Measurements from ENCODE around the gene AMMECR1L.
"Not testable (repeated sequence)": the region's sequence is repeated elsewhere in the genome, so short reads cannot be mapped to it uniquely, and the experiment has no call there.

AMMECR1L gene

GRCh38 chr2:127886593-127886935, 808 bp upstream of the AMMECR1L start:
- not testable (repeated sequence) for DNase-seq

- peak; percentile 54 for DNase-seq
Observed at GRCh38 chr2:127884861-127885740, 655 bp downstream of the AMMECR1L start.

- no peak for DNase-seq
Observed at GRCh38 chr2:127884436-127884835, 1.3 kb downstream of the AMMECR1L start.

- DNase-seq: no peak
Observed at GRCh38 chr2:127879899-127880298, 5.9 kb downstream of the AMMECR1L start.

- DNase-seq: no peak
Observed at GRCh38 chr2:127877626-127878025, 8.1 kb downstream of the AMMECR1L start.

- no peak for DNase-seq
Observed at GRCh38 chr2:127877136-127877535, 8.6 kb downstream of the AMMECR1L start.

GRCh38 chr2:127874378-127875269, 11.1 kb downstream of the AMMECR1L start:
- peak; percentile 11 for DNase-seq

- DNase-seq: no peak
Observed at GRCh38 chr2:127873707-127874303, 12.0 kb downstream of the AMMECR1L start.

GRCh38 chr2:127872354-127872753, 13.4 kb downstream of the AMMECR1L start:
- DNase-seq: no peak

- no peak for DNase-seq
Observed at GRCh38 chr2:127865926-127866325, 19.8 kb downstream of the AMMECR1L start.

- DNase-seq: no peak
Observed at GRCh38 chr2:127864877-127865276, 20.9 kb downstream of the AMMECR1L start.

- no peak for DNase-seq
Observed at GRCh38 chr2:127862228-127862627, 23.5 kb downstream of the AMMECR1L start.

- DNase-seq: no peak
Observed at GRCh38 chr2:127860130-127860529, 25.6 kb downstream of the AMMECR1L start.

GRCh38 chr2:127859712-127860085, 26.1 kb downstream of the AMMECR1L start:
- peak; percentile 78 for DNase-seq

- no peak for DNase-seq
Observed at GRCh38 chr2:127857265-127857808, 28.4 kb downstream of the AMMECR1L start.

- no peak for DNase-seq
Observed at GRCh38 chr2:127853671-127854070, 32.1 kb downstream of the AMMECR1L start.

- DNase-seq: no peak
Observed at GRCh38 chr2:127852388-127852787, 33.4 kb downstream of the AMMECR1L start.

GRCh38 chr2:127847931-127848330, 37.8 kb downstream of the AMMECR1L start:
- DNase-seq: no peak

GRCh38 chr2:127844973-127845372, 40.8 kb downstream of the AMMECR1L start:
- DNase-seq: no peak

- no peak for DNase-seq
Observed at GRCh38 chr2:127843677-127844076, 42.1 kb downstream of the AMMECR1L start.

GRCh38 chr2:127841466-127842178, 44.1 kb downstream of the AMMECR1L start:
- no peak for DNase-seq

- DNase-seq: no peak
Observed at GRCh38 chr2:127840893-127841292, 44.9 kb downstream of the AMMECR1L start.

- DNase-seq: no peak
Observed at GRCh38 chr2:127834951-127835350, 50.8 kb downstream of the AMMECR1L start.

Measured in CD4-positive, alpha-beta T cell treated with Interleukin-10 for 1 hour (primary cell).